ENCODE results near the gene SHISAL1. TPM values are rescaled to one million over a fixed set of nuclear protein-coding genes. Genes with fewer than 3 reads are reported as not detected.

Gene SHISAL1
- not detected for polyA plus RNA-seq (2012; ENCODE audit: low read depth, missing spikeins)

- TF ChIP-seq SPI1 (IDR thresholded peaks at IDR 0.05; ENCODE audit: low read depth, low read length) = no peak
- no peak for TF ChIP-seq POLR2A (IDR thresholded peaks at IDR 0.05; ENCODE audit: low read depth, low read length)
- no peak for TF ChIP-seq POLR2AphosphoS5 (IDR thresholded peaks at IDR 0.05; ENCODE audit: low read depth, low read length)
- TF ChIP-seq TAF1 (IDR thresholded peaks at IDR 0.05; ENCODE audit: low read depth, low read length) = no peak
- no peak for TF ChIP-seq POU2F2 (IDR thresholded peaks at IDR 0.05; ENCODE audit: low read depth, low read length)
- TF ChIP-seq PAX5 (IDR thresholded peaks at IDR 0.05; ENCODE audit: insufficient read depth, low read length, severe bottlenecking) = no peak
- FAIRE-seq = no peak
- no peak for DNase-seq (ENCODE audit: insufficient read length, low spot score)
These were observed at the start of gene SHISAL1 for GRCh38 chr22:44312766-44313165. Gene SHISAL1 (minus strand): TSS chr22:44312951. CDS start chr22:44300945, 12,006 bp downstream.

DNA sequence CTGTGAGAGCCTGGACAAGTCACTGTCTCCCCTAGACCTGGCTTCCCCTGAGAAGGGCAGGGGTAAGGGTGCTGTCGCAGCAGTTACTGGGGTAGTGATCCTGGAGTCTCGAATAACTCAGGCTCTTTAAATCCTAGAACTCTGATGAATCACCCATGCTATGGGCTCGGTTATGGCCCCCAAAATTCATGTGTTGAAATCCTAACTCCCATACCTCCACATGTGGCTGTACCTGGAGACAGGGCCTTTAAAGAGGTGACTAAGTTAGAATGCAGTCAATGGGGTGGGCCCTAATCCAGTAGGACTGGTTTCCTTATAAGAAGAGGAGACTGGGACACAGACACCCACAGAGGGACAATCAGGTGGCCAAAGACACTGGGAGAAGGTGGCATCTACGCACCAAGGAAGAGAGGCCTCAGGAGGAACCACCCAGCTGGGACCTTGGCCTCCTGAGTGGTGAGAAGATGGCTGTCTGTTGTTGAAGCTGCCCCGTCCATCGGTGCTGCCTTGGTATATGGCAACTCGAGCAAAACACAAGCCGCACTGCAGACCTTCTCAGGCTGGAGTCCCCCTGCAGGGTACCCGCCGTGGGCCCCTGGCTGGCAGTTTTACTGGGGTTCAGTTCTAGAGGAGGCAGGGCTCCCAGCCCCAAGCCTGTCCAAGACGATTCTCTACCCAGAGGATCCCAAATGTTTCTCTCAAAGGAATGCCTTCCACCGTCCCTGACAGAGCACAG lies 48.8 kb upstream of the SHISAL1 start:
- no peak for TF ChIP-seq SPI1 (IDR thresholded peaks at IDR 0.05; ENCODE audit: low read depth, low read length)
- no peak for TF ChIP-seq PAX5 (IDR thresholded peaks at IDR 0.05; ENCODE audit: insufficient read depth, low read length, severe bottlenecking)
- TF ChIP-seq TAF1 (IDR thresholded peaks at IDR 0.05; ENCODE audit: low read depth, low read length) = no peak
- no peak for TF ChIP-seq POU2F2 (IDR thresholded peaks at IDR 0.05; ENCODE audit: low read depth, low read length)
- no peak for TF ChIP-seq POLR2A (IDR thresholded peaks at IDR 0.05; ENCODE audit: low read depth, low read length)
- no peak for TF ChIP-seq POLR2AphosphoS5 (IDR thresholded peaks at IDR 0.05; ENCODE audit: low read depth, low read length)
- no peak for FAIRE-seq

DNA sequence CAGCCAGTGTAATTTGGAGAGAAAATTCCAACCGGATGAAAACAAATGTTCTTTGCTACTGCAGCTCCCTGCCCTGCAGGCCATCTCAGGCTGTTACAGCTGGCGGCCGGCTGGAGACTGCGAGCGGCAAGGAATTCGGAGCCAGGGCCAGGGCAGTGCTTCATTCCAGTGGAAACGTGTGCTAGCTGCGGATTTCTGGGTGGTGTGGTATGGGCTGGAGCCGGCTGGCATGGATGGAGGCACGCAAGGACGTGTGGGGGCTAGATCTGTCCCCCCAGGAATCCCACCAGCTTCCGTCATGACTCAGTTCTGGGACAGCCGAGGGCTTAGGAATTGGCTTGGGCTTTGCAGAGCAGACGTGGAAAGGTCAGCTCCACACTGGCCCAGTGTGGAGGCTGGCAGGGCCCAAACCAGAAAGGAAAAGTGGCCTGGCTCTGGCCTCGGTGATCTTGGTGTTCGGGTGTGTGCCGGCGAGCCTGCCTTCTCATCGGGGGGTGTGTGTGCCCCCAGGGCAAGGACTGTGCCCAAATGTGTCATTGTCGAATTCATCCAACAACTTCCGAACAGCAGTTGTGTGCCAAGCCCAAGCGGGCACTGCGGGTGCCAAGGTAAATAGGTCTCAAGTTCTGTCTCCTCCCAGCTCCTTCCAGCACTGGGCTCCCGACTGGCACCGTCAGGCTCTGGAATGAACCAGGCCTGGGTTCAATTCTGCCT lies 48.1 kb upstream of the SHISAL1 start:
- FAIRE-seq (no peak), DNase-seq (ENCODE audit: insufficient read length, low spot score) (no peak)
- TF ChIP-seq POU2F2 (IDR thresholded peaks at IDR 0.05; ENCODE audit: low read depth, low read length) = no peak
- TF ChIP-seq POLR2A (IDR thresholded peaks at IDR 0.05; ENCODE audit: low read depth, low read length) = no peak
- TF ChIP-seq SPI1 (IDR thresholded peaks at IDR 0.05; ENCODE audit: low read depth, low read length) = no peak
- TF ChIP-seq TAF1 (IDR thresholded peaks at IDR 0.05; ENCODE audit: low read depth, low read length) = no peak
- TF ChIP-seq POLR2AphosphoS5 (IDR thresholded peaks at IDR 0.05; ENCODE audit: low read depth, low read length) = no peak
- no peak for TF ChIP-seq PAX5 (IDR thresholded peaks at IDR 0.05; ENCODE audit: insufficient read depth, low read length, severe bottlenecking)

More for the DNA sequence above, 48.8 kb upstream of the SHISAL1 start:
- DNase-seq (ENCODE audit: insufficient read length, low spot score) = no peak

- DNase-seq (ENCODE audit: insufficient read length, low spot score) (no peak), FAIRE-seq (no peak)
- TF ChIP-seq POLR2A (IDR thresholded peaks at IDR 0.05; ENCODE audit: low read depth, low read length) (no peak), POU2F2 (IDR thresholded peaks at IDR 0.05; ENCODE audit: low read depth, low read length) (no peak), SPI1 (IDR thresholded peaks at IDR 0.05; ENCODE audit: low read depth, low read length) (no peak), TAF1 (IDR thresholded peaks at IDR 0.05; ENCODE audit: low read depth, low read length) (no peak), POLR2AphosphoS5 (IDR thresholded peaks at IDR 0.05; ENCODE audit: low read depth, low read length) (no peak), PAX5 (IDR thresholded peaks at IDR 0.05; ENCODE audit: insufficient read depth, low read length, severe bottlenecking) (no peak)
These were observed 47.5 kb upstream of the SHISAL1 start for GRCh38 chr22:44360306-44360667.

DNA sequence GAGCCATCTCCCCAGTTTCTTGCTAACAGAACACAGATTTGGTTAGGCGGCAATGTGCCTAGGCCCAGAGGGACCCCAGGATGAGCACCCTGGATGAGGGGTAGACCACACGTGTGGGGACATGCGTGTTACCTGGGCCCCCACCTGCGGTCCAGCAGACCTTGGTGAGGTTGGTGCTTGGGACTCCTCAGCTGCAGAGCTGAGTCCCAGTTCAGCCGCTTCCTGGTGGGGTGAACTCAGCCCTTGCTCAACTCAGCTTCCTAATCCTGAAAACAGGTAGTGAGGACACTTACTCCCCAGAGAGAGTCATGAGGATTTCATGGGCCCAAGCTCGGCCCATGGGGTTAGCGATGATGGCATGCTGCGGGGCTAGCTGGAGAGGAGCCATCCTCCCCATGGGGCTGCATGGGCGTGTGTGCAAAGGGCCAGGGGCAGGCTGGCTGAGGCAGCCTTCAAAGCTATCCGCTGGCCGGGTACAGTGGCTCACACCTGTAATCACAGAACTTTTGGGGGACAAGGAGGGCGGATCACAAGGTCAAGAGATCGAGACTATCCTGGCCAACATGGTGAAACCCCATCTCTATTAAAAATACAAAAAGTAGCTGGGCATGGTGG lies 46.9 kb upstream of the SHISAL1 start:
- no peak for FAIRE-seq
- no peak for DNase-seq (ENCODE audit: insufficient read length, low spot score)
- TF ChIP-seq TAF1 (IDR thresholded peaks at IDR 0.05; ENCODE audit: low read depth, low read length) (no peak), SPI1 (IDR thresholded peaks at IDR 0.05; ENCODE audit: low read depth, low read length) (no peak), POLR2A (IDR thresholded peaks at IDR 0.05; ENCODE audit: low read depth, low read length) (no peak), PAX5 (IDR thresholded peaks at IDR 0.05; ENCODE audit: insufficient read depth, low read length, severe bottlenecking) (no peak), POLR2AphosphoS5 (IDR thresholded peaks at IDR 0.05; ENCODE audit: low read depth, low read length) (no peak), POU2F2 (IDR thresholded peaks at IDR 0.05; ENCODE audit: low read depth, low read length) (no peak)

DNA sequence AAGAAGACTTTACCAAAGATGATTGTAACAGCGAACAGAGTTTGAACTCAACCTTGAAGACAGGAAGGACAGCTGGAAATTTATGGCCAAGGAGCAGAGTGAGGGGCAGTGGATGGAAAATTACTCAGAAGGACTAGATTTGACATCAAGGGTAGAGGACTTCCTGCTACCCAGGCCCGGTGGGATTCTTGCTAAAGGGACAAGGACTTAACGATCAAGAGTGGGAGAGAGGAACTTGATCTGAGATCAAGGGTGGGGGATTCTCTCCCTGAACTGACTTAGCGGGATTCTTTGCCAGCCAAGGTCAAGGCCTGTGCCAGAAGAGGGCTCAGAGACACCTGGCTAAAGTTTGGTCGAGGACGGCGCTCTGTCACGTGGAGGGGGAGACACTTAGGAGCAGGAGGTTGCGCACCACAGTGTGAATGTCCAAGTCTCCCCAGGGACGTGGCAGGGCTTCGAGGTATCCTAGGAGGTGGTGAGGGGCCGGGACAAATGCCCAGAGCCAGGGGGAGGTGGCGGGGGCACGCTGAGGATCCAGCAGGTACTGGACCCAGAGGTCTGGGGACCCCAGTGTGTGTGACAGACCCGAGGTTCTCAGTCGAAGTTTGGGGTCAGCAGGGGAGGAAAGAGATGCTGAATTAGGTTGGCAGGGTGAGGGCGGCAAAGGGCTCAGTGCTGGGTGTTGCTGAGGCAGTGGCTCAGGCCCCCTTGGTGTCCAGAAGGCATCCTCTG lies 46.1 kb upstream of the SHISAL1 start:
- DNase-seq (ENCODE audit: insufficient read length, low spot score) = no peak
- no peak for TF ChIP-seq PAX5 (IDR thresholded peaks at IDR 0.05; ENCODE audit: insufficient read depth, low read length, severe bottlenecking)
- TF ChIP-seq POU2F2 (IDR thresholded peaks at IDR 0.05; ENCODE audit: low read depth, low read length) = no peak
- no peak for TF ChIP-seq POLR2AphosphoS5 (IDR thresholded peaks at IDR 0.05; ENCODE audit: low read depth, low read length)
- TF ChIP-seq TAF1 (IDR thresholded peaks at IDR 0.05; ENCODE audit: low read depth, low read length) = no peak
- no peak for TF ChIP-seq SPI1 (IDR thresholded peaks at IDR 0.05; ENCODE audit: low read depth, low read length)
- TF ChIP-seq POLR2A (IDR thresholded peaks at IDR 0.05; ENCODE audit: low read depth, low read length) = no peak
- FAIRE-seq = no peak

GRCh38 chr22:44357966-44358465 lies 45.3 kb upstream of the SHISAL1 start:
- TF ChIP-seq PAX5 (IDR thresholded peaks at IDR 0.05; ENCODE audit: insufficient read depth, low read length, severe bottlenecking) = no peak
- DNase-seq (ENCODE audit: insufficient read length, low spot score) = no peak
- FAIRE-seq = no peak

GRCh38 chr22:44357296-44357965 lies 44.7 kb upstream of the SHISAL1 start:
- no peak for TF ChIP-seq PAX5 (IDR thresholded peaks at IDR 0.05; ENCODE audit: insufficient read depth, low read length, severe bottlenecking)
- no peak for TF ChIP-seq POLR2AphosphoS5 (IDR thresholded peaks at IDR 0.05; ENCODE audit: low read depth, low read length)
- TF ChIP-seq TAF1 (IDR thresholded peaks at IDR 0.05; ENCODE audit: low read depth, low read length) = no peak
- no peak for TF ChIP-seq SPI1 (IDR thresholded peaks at IDR 0.05; ENCODE audit: low read depth, low read length)
- TF ChIP-seq POLR2A (IDR thresholded peaks at IDR 0.05; ENCODE audit: low read depth, low read length) = no peak
- no peak for TF ChIP-seq POU2F2 (IDR thresholded peaks at IDR 0.05; ENCODE audit: low read depth, low read length)
- no peak for FAIRE-seq
- DNase-seq (ENCODE audit: insufficient read length, low spot score) = no peak
